Stimulated activated CD4-positive, alpha-beta T cell treated with anti-CD3 and anti-CD28 coated beads, Interleukin-1b, Interleukin-23, amount 100 ng/mL, for 48 hours (primary cell): ENCODE measurements around the gene CHRNA3.
"Not testable (repeated sequence)": the region's sequence is repeated elsewhere in the genome, so short reads cannot be mapped to it uniquely, and the experiment has no call there.

ENCODE experiments used
- DNase-seq: peaks from one replicate; pipeline ENCODE4 v3.0.0-alpha.2; 2020

CHRNA3 gene

DNA sequence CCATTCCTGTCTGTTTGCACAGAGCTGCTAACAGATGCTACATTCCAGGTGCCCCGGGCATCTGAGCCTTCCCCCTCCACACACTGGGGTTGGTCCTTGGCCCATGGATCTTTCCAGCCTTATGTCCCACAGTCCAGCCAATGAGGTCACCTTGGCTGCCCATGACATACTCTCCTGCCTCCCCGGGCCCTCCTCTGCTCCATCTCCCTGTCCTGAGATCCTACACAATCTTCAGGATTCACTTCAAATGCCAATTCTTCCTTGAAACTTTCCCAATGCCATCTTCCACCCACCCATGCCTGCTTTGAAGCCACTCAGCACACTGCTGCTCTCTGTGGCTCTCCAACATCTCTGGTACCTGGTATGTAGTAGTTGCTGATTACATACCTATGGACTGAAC lies 4.3 kb downstream of the CHRNA3 start:
- no peak for DNase-seq

DNA sequence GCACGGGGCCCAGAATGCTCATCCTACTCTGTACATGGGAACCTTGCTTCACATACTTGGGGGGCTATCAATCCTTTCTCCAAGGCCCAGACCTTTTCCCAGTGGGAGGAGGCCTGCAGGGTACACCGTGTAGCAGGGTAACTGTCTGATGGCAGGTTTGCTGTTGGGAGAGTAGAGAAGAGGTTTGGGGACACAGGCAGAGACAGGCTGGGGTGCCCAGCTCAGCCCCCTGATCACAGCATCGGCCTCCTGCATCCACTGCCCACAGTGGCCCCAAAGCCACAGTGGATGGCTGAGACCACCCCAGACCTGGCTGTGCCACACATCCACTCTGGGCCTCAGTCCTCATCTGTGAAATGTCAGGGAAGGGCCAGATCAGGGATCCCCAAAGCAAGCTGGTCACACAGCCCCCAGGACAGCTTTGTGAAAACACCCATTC lies 5.6 kb downstream of the CHRNA3 start:
- no peak for DNase-seq

GRCh38 chr15:78614021-78614420 lies 6.8 kb downstream of the CHRNA3 start:
- no peak for DNase-seq

- not testable (repeated sequence) for DNase-seq
Measured at GRCh38 chr15:78609551-78609950, 11.2 kb downstream of the CHRNA3 start.

- DNase-seq = no peak
Measured at GRCh38 chr15:78605680-78606079, 15.1 kb downstream of the CHRNA3 start.

- no peak for DNase-seq
Measured at GRCh38 chr15:78605201-78605600, 15.6 kb downstream of the CHRNA3 start.

- no peak for DNase-seq
Measured at GRCh38 chr15:78604420-78604819, 16.4 kb downstream of the CHRNA3 start.

GRCh38 chr15:78603467-78603866 lies 17.3 kb downstream of the CHRNA3 start:
- no peak for DNase-seq

DNA sequence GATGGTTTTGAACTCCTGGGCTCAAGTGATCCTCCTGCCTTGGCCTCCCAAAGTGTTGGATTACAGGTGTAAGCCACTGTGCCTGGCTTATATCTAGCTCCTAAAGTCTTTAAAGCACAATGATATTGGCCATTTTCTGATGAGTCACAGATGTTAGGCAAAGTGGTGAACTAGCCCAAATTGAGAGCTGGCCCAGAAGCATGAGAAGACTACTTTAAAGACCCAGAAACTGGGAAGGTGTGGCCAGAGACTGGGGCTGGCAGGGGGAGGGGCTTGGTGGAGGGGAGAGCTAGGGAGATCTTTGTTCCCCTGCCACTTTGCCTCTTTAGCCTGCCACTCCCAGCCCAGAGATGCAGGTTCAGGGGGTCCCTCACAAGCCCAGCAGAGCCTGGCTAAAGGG lies 21.6 kb downstream of the CHRNA3 start:
- no peak for DNase-seq

DNA sequence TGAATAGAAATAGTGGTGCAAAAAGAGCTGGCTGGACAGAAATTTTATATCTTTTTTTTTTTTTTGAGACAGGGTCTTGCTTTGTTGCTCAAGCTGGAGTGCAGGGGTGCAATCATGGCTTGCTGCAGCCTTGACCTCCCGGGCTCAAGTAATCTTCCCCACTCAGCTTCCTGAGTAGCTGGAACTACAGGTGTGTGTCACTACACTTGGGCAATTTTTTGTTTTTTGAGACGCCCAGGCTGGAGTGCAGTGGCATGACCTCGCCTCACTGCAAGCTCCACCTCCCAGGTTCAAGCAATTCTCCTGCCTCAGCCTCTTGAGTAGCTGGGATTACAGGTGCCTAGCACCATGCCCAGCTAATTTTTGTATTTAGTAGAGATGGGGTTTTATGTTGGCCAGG lies 22.4 kb downstream of the CHRNA3 start:
- no peak for DNase-seq

DNA sequence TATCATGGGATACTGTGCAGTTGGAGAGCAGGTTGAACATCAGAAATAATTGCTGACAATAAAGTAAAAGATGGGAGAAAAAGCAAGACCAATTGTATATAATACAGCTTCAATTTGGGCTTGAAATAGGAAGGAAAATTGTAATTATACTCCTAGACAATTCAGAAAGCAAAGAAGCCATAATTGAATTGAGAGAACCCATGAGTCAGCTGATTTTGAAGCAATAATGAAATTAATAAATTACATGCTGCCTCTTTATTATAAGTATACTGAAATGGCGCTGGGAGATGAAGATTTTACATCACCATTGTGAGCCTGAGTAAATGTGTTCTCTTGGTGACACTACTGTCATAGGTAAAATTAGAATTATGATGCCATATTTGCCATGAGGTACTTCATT lies 23.2 kb downstream of the CHRNA3 start:
- no peak for DNase-seq

DNA sequence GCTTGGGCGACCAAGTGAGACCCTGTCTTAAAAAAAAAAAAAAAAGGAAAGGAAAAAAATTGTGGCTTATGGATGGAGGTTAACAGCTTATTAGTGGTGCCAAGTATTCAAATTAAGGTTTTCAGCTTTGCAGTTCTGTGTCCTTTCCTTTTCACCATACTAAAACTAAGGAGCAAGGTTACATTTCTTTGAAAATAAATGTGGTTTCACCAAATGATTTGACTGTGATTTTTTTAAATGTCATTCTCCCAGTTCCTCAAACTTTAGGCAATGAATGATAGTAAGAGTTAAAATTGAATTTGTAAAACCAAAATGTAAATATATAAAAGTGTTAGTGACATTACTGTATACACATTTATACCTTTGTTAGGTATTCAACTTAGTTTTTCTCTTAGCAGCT lies 45.9 kb downstream of the CHRNA3 start:
- DNase-seq = no peak

DNA sequence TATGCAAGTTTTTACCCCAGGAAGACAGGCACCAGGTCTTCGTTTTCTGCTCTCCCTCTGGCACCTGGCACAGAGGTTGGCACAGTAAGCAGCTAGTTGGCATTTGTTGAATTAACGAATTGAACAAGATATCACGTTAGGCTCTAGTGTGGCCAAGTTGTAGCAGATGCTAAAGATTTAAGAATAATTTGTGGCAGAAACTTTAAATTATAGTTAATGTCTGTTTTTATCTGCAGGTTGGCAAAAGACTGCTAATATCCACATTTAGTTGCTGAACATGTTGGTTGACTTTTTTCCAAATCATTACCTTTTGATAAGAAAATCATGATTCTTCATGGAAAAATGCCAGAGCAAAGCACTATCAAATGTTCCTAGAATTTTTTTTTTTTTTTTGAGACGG lies 47.4 kb downstream of the CHRNA3 start:
- no peak for DNase-seq

GRCh38 chr15:78571382-78571781 lies 49.4 kb downstream of the CHRNA3 start:
- DNase-seq = no peak

DNA sequence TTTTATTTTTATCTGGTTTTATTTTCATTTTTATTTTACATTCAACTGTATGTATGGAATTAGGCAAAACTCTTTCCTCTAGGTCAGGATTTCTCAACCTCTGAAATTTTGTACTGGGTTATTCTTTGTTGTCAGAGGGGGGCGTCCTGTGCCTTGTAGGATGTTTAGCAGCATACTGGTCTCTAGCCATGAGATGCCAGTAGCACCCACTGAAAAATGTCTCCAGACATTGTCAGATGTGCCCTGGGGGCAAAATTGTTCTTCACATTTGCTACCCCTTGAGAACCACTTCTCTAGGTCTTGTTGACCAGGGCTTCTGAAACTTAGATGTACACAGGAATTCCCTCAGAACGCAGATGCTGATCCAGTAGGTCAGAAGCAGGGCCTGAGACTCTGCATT lies 50.1 kb downstream of the CHRNA3 start:
- no peak for DNase-seq

DNA sequence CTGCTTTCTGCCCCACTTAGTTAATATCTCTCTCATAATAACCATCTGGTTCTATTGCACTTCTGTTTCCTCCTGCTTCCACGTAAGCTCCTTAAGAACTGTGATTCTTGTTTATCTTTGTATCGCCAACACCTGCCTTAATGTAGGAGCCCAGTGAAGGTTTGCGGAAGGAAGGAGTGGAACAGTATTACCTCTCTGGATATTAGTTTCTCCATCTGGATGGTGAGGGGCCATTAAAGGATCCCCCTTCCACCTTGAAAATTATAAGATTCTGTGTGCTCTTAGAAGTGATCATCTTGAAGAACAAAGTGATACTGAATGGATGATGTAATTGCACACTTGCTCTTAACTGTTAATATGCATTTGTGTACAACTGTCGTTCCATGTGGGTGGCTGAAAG lies 53.3 kb downstream of the CHRNA3 start:
- no peak for DNase-seq

- no peak for DNase-seq
Measured at GRCh38 chr15:78565951-78566774, 54.6 kb downstream of the CHRNA3 start.

- peak; percentile 76 for DNase-seq
Measured at GRCh38 chr15:78565097-78565950, 55.5 kb downstream of the CHRNA3 start, which contains the start of gene CHRNA5. Gene CHRNA5 (plus strand): TSS chr15:78565520. CDS start chr15:78565720, 200 bp downstream.

GRCh38 chr15:78564743-78565096 lies 56.1 kb downstream of the CHRNA3 start:
- no peak for DNase-seq

- DNase-seq = no peak
Measured at GRCh38 chr15:78563092-78563491, 57.7 kb downstream of the CHRNA3 start.

GRCh38 chr15:78561490-78561889 lies 59.3 kb downstream of the CHRNA3 start:
- DNase-seq = no peak

GRCh38 chr15:78560201-78560600 lies 60.6 kb downstream of the CHRNA3 start:
- not testable (repeated sequence) for DNase-seq

- no peak for DNase-seq
Measured at GRCh38 chr15:78552597-78552996, 68.2 kb downstream of the CHRNA3 start.

DNA sequence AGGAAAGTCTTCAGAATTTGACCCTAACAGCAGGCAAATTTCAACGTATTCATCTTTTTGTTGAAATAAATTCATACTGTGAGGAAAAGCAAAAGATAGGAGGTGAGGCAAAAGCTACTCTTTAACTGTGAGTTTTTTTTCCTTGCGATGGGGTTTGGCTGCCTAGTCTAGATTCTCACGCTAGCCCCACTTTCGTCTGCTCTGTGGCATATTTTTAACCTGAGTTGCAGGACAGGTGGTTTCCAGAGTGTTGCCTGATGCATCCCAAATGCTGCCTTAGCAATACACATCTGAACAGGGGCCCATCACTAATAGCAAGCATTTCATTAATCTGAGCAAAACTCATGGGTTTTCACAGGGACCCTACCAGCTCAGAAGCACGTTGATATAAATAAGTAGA lies 68.9 kb downstream of the CHRNA3 start:
- DNase-seq = no peak
